K562 (cell line): ENCODE results near the gene RMI1. TPM values are rescaled to one million over a fixed set of nuclear protein-coding genes. Genes with fewer than 3 reads are reported as not detected.
A peak's percentile ranks its signal among the peaks of the same experiment; 100 is the strongest.

Source experiments
- ATAC-seq: fragments of 200-7000 bp; cut with Tn5 transposase; 3 replicates; pipeline ENCODE4 v1.9.1; 2020; ENCODE audit warnings: moderate library complexity
- Bru-seq: library from RNA; stranded (reverse); fragments of 400-500 nt; gene quantifications from one replicate; lab custom pipeline; 2021; lab: Mats Ljungman, UMichigan
- BruChase-seq, 2 experiments: library from RNA; stranded (reverse); fragments of 400-500 nt; gene quantifications; one replicate each; lab custom pipeline; 2021; lab: Mats Ljungman, UMichigan
- BruUV-seq: library from RNA; stranded (reverse); fragments of 400-500 nt; replicated peaks from 2 replicates; lab custom pipeline; 2021; lab: Mats Ljungman, UMichigan
- CTCF ChIA-PET: fragments of 300-600 bp; formaldehyde crosslinking; extraction: SDS; loops from one replicate; lab custom pipeline; 2021; ENCODE audit warnings: low intra/inter-chr PET ratio; lab: Yijun Ruan, JAX
- POLR2A ChIA-PET: fragments of 300-600, 350-650 bp; sonication (Branson Sonifier 250); formaldehyde crosslinking; extraction: SDS; loops from one replicate; lab custom pipeline; 2021; ENCODE audit warnings: antibody characterized with exemption, inconsistent platforms; lab: Yijun Ruan, JAX
- DNase-seq, 4 experiments: peaks; one replicate each; pipeline versions ENCODE4 v3.0.0 to v3.0.0-alpha.2; 2011 to 2018; ENCODE audit warnings: low spot score in 3 of 4, mixed read lengths in 3 of 4; ENCODE audit errors: extremely low read depth in 1 of 4
- FAIRE-seq: peaks from 2 replicates; lab custom pipeline; 2011; peaks lifted over from hg19 to GRCh38; lab: Jason Lieb, UNC
- H2AFZ ChIP-seq: 2 replicates; pipeline ENCODE4 v1.6.0; 2011; ENCODE audit warnings: low read depth, low read length, control low read depth, inconsistent platforms
- H3K27ac ChIP-seq: fragments of 200-600 bp; 3 replicates; pipeline ENCODE4 v1.8.0; 2011; ENCODE audit warnings: low read depth, mild to moderate bottlenecking, control low read depth, inconsistent platforms, low read length, moderate library complexity, mixed read lengths; ENCODE audit errors: extremely low read depth
- H3K27me3 ChIP-seq, 2 experiments: fragments of 300-600 bp in 1 of 2; 2 replicates in 1 of 2; 3 replicates in 1 of 2; pipeline versions ENCODE4 v1.6.0 to v1.8.0; 2011; ENCODE audit warnings: inconsistent platforms in 2 of 2, low read length in 2 of 2, mild to moderate bottlenecking in 1 of 2, mixed read lengths in 1 of 2, moderate library complexity in 1 of 2; ENCODE audit not compliant: control insufficient read depth in 2 of 2, insufficient read depth in 2 of 2
- H3K36me3 ChIP-seq: fragments of 300-600 bp; 3 replicates; pipeline ENCODE4 v1.8.0; 2011; ENCODE audit warnings: mild to moderate bottlenecking, low read length, inconsistent platforms; ENCODE audit not compliant: control insufficient read depth, insufficient read depth
- H3K4me1 ChIP-seq, 2 experiments: fragments of 200-600 bp in 1 of 2; replicated peaks in 1 of 2; 2 replicates in 1 of 2; 3 replicates in 1 of 2; pipeline versions ENCODE4 v1.5.1 to v1.8.0; 2011; ENCODE audit warnings: inconsistent platforms in 2 of 2, low read length in 2 of 2, mild to moderate bottlenecking in 1 of 2, mixed read lengths in 1 of 2, moderate library complexity in 1 of 2; ENCODE audit not compliant: control insufficient read depth in 2 of 2, insufficient read depth in 2 of 2
- H3K4me2 ChIP-seq: 2 replicates; pipeline ENCODE4 v1.6.1; 2011; ENCODE audit warnings: low read length, control low read depth, inconsistent platforms, mixed read lengths; ENCODE audit not compliant: insufficient read depth
- H3K4me3 ChIP-seq: fragments of 200-600 bp; sonication (generic), shearing (Covaris generic); 2 replicates; pipeline ENCODE4 v1.5.1; 2016; ENCODE audit warnings: control low read depth, inconsistent platforms
- H3K79me2 ChIP-seq: fragments of 200-600 bp; 3 replicates; pipeline ENCODE4 v1.8.0; 2011; ENCODE audit warnings: low read length, inconsistent platforms; ENCODE audit not compliant: control insufficient read depth, insufficient read depth
- H3K9ac ChIP-seq, 2 experiments: 2 replicates each; pipeline versions ENCODE4 v1.6.0 to v1.6.1; 2011; ENCODE audit warnings: low read depth in 2 of 2, low read length in 2 of 2, control low read depth in 1 of 2, inconsistent platforms in 1 of 2, mild to moderate bottlenecking in 1 of 2, mixed read lengths in 1 of 2; ENCODE audit not compliant: insufficient read depth in 1 of 2
- H3K9me1 ChIP-seq: one replicate; pipeline ENCODE4 v1.6.0; 2011; ENCODE audit warnings: inconsistent platforms, mild to moderate bottlenecking, low read length, moderate library complexity; ENCODE audit not compliant: control insufficient read depth, insufficient read depth
- H3K9me3 ChIP-seq: replicated peaks from 2 replicates; pipeline ENCODE4 v1.5.1; 2011; ENCODE audit warnings: low read depth, low read length, inconsistent platforms; ENCODE audit not compliant: control insufficient read depth, insufficient read depth
- H4K20me1 ChIP-seq: replicated peaks from 2 replicates; pipeline ENCODE4 v1.6.1; 2011; ENCODE audit warnings: low read length, inconsistent platforms, mixed read lengths; ENCODE audit not compliant: control insufficient read depth, insufficient read depth
- ARID1B ChIP-seq: fragments of 450-650 bp; IDR thresholded peaks from 2 replicates; pipeline ENCODE4 v1.6.1; 2016; ENCODE audit warnings: antibody characterized with exemption, mild to moderate bottlenecking, inconsistent platforms
- HDAC3 ChIP-seq: fragments of 450-650 bp; IDR thresholded peaks from 2 replicates; pipeline ENCODE4 v1.6.1; 2018; ENCODE audit warnings: borderline replicate concordance, mild to moderate bottlenecking, moderate library complexity; ENCODE audit not compliant: partially characterized antibody
- JUN ChIP-seq, 2 experiments: sonication (generic) in 1 of 2; formaldehyde crosslinking in 1 of 2; IDR thresholded peaks; 2 replicates each; pipeline versions ENCODE4 v1.6.1 to v1.8.0; 2012 to 2022; ENCODE audit warnings: borderline replicate concordance in 2 of 2, mild to moderate bottlenecking in 2 of 2, improper control_type of control experiment in 1 of 2, low read depth in 1 of 2, low read length in 1 of 2, missing genetic modification reagents in 1 of 2
- NONO ChIP-seq, 2 experiments: fragments of 200-400 bp in 1 of 2; fragments of 450-650 bp in 1 of 2; formaldehyde crosslinking in 1 of 2; IDR thresholded peaks; 2 replicates each; pipeline ENCODE4 v1.6.1; 2017; ENCODE audit warnings: low read depth in 2 of 2, mild to moderate bottlenecking in 2 of 2, moderate library complexity in 2 of 2, low read length in 1 of 2
- POLR2H ChIP-seq: IDR thresholded peaks from 2 replicates; pipeline ENCODE4 v1.6.1; 2016; ENCODE audit warnings: missing genetic modification characterization, low read depth, mild to moderate bottlenecking, control low read depth, missing compliant biosample characterization, moderate library complexity
- RB1 ChIP-seq: fragments of 450-650 bp; IDR thresholded peaks from 2 replicates; pipeline ENCODE4 v1.6.1; 2017; ENCODE audit warnings: low read depth, mild to moderate bottlenecking
- RFX1 ChIP-seq: fragments of 450-650 bp; IDR thresholded peaks from 2 replicates; pipeline ENCODE4 v1.6.1; 2016; ENCODE audit warnings: mild to moderate bottlenecking, moderate library complexity
- RNF2 ChIP-seq: sonication (generic); IDR thresholded peaks from 2 replicates; pipeline ENCODE4 v1.6.1; 2016
- SPI1 ChIP-seq: IDR thresholded peaks from 2 replicates; pipeline ENCODE4 v1.6.1; 2011; ENCODE audit warnings: low read depth, low read length, control low read depth, borderline replicate concordance
- TAF7 ChIP-seq: fragments of 450-650 bp; IDR thresholded peaks from 2 replicates; pipeline ENCODE4 v1.6.1; 2016; ENCODE audit warnings: missing genetic modification characterization, missing compliant biosample characterization
- YY1 ChIP-seq, 3 experiments: IDR thresholded peaks; 2 replicates each; pipeline ENCODE4 v1.6.1; 2011; ENCODE audit warnings: low read length in 2 of 3, mild to moderate bottlenecking in 2 of 3, moderate library complexity in 2 of 3, borderline replicate concordance in 1 of 3, control low read depth in 1 of 3, low read depth in 1 of 3; ENCODE audit not compliant: insufficient read depth in 3 of 3, insufficient replicate concordance in 2 of 3, control insufficient read depth in 1 of 3, insufficient read length in 1 of 3; ENCODE audit errors: extremely low read depth in 1 of 3
- WGBS: fragments of 100-300 bp; shearing (Covaris generic); methylation state at CpG from one replicate; pipeline ENCODE4 v1.1.6; 2016; ENCODE audit warnings: low coverage, mixed read lengths; ENCODE audit not compliant: insufficient coverage; ENCODE audit errors: missing lambda C conversion rate; 5-methylcytosine and 5-hydroxymethylcytosine counted together
- in situ Hi-C: fragments of 300-500 bp; cut with MboI; formaldehyde crosslinking; loops from 4 replicates; pipeline ENCODE4 v1.15.0; 2018; ENCODE audit warnings: inconsistent platforms, mixed read lengths
- intact Hi-C: fragments of 100-400 bp; cut with micrococcal nuclease; formaldehyde crosslinking; loops from 2 replicates; pipeline ENCODE4 v1.14.2; 2022
- long read RNA-seq, 3 experiments: library from polyadenylated mRNA in 2 of 3; library from RNA in 1 of 3; unstranded in 2 of 3; stranded (forward) in 1 of 3; transcript quantifications; one replicate each; pipeline ENCODE4 v2.0.0, GENCODE V29; 2019 to 2022
- polyA minus RNA-seq, 3 experiments: library from RNA; depleted of rRNA, polyadenylated mRNA; stranded (reverse); fragments of >200 nt; gene quantifications; 2 replicates each; pipeline ENCODE4 v1.2.3, GENCODE V29; 2011
- polyA plus RNA-seq, 8 experiments: library from polyadenylated mRNA; depleted of rRNA in 4 of 8; stranded (reverse) in 5 of 8; unstranded in 3 of 8; fragments of >200 nt; fragmentation: Nextera tagmentation in 2 of 8; fragmentation: Illumina TruSeq in 1 of 8; extraction: Ambion mirVana in 2 of 8; extraction: Trizol in 1 of 8; gene quantifications; 2 replicates each; pipeline versions ENCODE4 v1.2.1 to v1.2.3, GENCODE V29; 2011 to 2014; ENCODE audit warnings: inconsistent platforms in 1 of 8, missing spikeins in 1 of 8
- total RNA-seq, 7 experiments: library from RNA; depleted of rRNA in 6 of 7; stranded (reverse); fragments of >200 nt in 6 of 7; fragmentation: Illumina TruSeq in 2 of 7; extraction: Trizol in 2 of 7; gene quantifications; 2 replicates each; pipeline versions ENCODE4 v1.2.1 to v1.2.3, GENCODE V29; 2011 to 2021; ENCODE audit warnings: low replicate concordance in 1 of 7
- TF ChIP-seq, protein P1 (sequence below): sonication (generic); formaldehyde crosslinking; IDR thresholded peaks from 2 replicates; pipeline ENCODE4 v1.9.0; 2022; ENCODE audit warnings: mild to moderate bottlenecking, missing genetic modification reagents

The RMI1 gene
- 1.7 and 14.3 TPM in 2 replicates for total RNA-seq (2011; cell fraction: chromatin; rRNA removed; ENCODE audit: low replicate concordance)
- 1.2 and 2.0 TPM in 2 replicates for total RNA-seq (2011; cell fraction: nucleolus; rRNA removed)
- 3.2 and 4.4 TPM in 2 replicates for total RNA-seq (2011; cell fraction: nucleoplasm; rRNA removed)
- 3.0 and 3.2 TPM in 2 replicates for total RNA-seq (2014; rRNA removed)
- 16.7 and 19.3 TPM in 2 replicates for total RNA-seq (2014; rRNA removed; fragmentation: Illumina TruSeq; extraction: Trizol)
- 14.2 and 16.3 TPM in 2 replicates for total RNA-seq (2015; rRNA removed; fragmentation: Illumina TruSeq; extraction: Trizol)
- total RNA-seq (2021), result 14.6 and 15.7 TPM in 2 replicates
- polyA plus RNA-seq (2011; rRNA removed), result 3.0 and 4.7 TPM in 2 replicates
- 0.66 and 2.2 TPM in 2 replicates for polyA plus RNA-seq (2011; cell fraction: cytosol; rRNA removed)
- polyA plus RNA-seq (2011; cell fraction: nucleus; rRNA removed), result 1.6 and 2.4 TPM in 2 replicates
- polyA plus RNA-seq (2012), result 7.4 and 8.8 TPM in 2 replicates
- 17.4 and 17.5 TPM in 2 replicates for polyA plus RNA-seq (2014; fragmentation: Illumina TruSeq; extraction: Trizol)
- polyA plus RNA-seq (2014; fragmentation: Nextera tagmentation; extraction: Ambion mirVana), result 10 to 100 TPM in 1 of 2 experiments, 1 to 10 TPM in 1; 7.7 to 10.6 TPM
- 6.0 and 6.9 TPM in 2 replicates for polyA plus RNA-seq (2014; rRNA removed)
- polyA minus RNA-seq (2011; rRNA and poly(A)+ RNA removed), result 12.6 and 15.3 TPM in 2 replicates
- polyA minus RNA-seq (2011; cell fraction: cytosol; rRNA and poly(A)+ RNA removed), result 6.6 and 9.7 TPM in 2 replicates
- polyA minus RNA-seq (2011; cell fraction: nucleus; rRNA and poly(A)+ RNA removed), result 1.5 and 2.4 TPM in 2 replicates
- Bru-seq, nascent RNA, result percentile 86 among the genes with signal in this experiment
- BruChase-seq, experiment 1, labeled RNA remaining after a 2-hour chase, result percentile 80 among the genes with signal in this experiment
- BruChase-seq, experiment 2, labeled RNA remaining after a 6-hour chase, result percentile 79 among the genes with signal in this experiment
- long read RNA-seq, experiment 1, transcript RMI1-201 (3 exons, 3,420 nt), result minor isoform, 5 of 54 reads
- long read RNA-seq, experiment 1, transcript RMI1-202 (3 exons, 1,553 nt), result major isoform, 35 of 54 reads
- long read RNA-seq, experiment 1, partial matches to known transcripts, result 0 of 54 reads
- long read RNA-seq, experiment 1, other reads (novel, unspliced or antisense), result 14 of 54 reads
- long read RNA-seq, experiment 2, partial matches to known transcripts, result 0 of 5 reads
- long read RNA-seq, experiment 2, other reads (novel, unspliced or antisense), result 5 of 5 reads
- long read RNA-seq, experiment 3, partial matches to known transcripts, result 1 of 6 reads
- long read RNA-seq, experiment 3, other reads (novel, unspliced or antisense), result 1 of 6 reads

DNA sequence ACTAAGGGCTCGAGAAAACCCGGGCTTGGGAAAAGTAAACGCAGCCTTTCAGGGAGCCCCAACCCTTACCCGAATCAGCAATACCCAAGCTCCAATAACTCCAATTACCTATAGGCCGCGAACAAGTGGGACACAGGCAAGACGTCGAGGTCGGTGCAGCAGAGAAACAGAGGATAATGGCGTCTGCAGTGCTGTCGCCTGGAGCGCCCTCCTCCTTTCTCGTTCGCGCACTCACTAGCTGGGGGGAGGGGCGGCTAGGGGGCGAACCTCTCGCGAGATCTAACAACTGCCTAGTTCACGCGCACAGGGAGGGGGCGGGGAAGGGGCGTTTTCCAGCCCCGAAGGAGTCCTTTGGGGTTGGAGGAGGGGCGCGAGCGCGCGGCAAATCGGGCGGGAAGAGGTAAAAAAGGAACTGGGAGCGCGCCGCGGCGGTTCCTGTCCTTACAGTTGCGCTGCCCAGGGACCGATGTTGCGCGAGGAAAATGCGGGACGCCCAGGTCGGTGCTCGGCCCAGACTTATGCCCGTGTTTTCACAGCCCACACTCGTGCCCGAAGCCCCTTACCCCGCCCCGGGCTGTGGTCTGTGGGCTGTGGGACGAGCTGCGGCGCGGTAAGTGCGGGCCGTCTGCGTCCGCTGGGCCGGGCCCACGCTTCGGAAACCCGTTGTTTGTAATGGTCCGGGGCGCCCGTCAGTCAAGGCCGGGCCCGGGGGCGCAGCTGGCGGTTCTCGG is at the start of gene RMI1:
Gene RMI1, plus strand, starts transcription at position 411 of the 731 bp plus-strand sequence. CDS start 20,182 bp downstream, outside the sequence.
- intact Hi-C loops, result loop anchor here (10.0 kb wide), 1 partner anchor 276 kb away; the partner anchor contains the start of gene UBQLN1
- DNase-seq (peak; percentile 76 to 98 (median 84)), ATAC-seq (peak; percentile 72), FAIRE-seq (peak; percentile 80)
- CTCF ChIA-PET, result no interaction called here
- 0% methylated on average over 24 of the region's 69 CpGs for WGBS
- peaks cover 20% of the 10 kb centered on the region for H4K20me1 ChIP-seq
- H3K9me3 ChIP-seq, result no peaks in the 10 kb centered on the region
- peak within 1 kb of the TSS; percentile 100 for H3K27ac ChIP-seq
- H3K79me2 ChIP-seq, result peaks cover 97% of the 10 kb centered on the region
- H3K27me3 ChIP-seq, result no peaks in the 10 kb centered on the region
- peak within 1 kb of the TSS; percentile 74 for H3K4me3 ChIP-seq
- BruUV-seq, result no TSS peak
- POLR2A ChIA-PET, result interaction anchor here (0.6 to 1.8 kb wide), 14 partner anchors 9 to 271 kb away, joined by 3 to 16 read pairs (median 4); a partner anchor contains a TSS
- H3K9ac ChIP-seq, result peak within 1 kb of the TSS; percentile 100
- H3K4me2 ChIP-seq, result peak within 1 kb of the TSS; percentile 94
- H3K9me1 ChIP-seq, result no peaks in the 10 kb centered on the region
- peaks cover 4 to 7% of the 10 kb centered on the region in 2 experiments; a peak in 1 of 5 replicates for H3K4me1 ChIP-seq
- in situ Hi-C loops, result no loop called here
- H3K36me3 ChIP-seq, result peaks cover 37% of the 10 kb centered on the region
- peak within 1 kb of the TSS; percentile 92 for H2AFZ ChIP-seq
- no peak; the same call in 1 of the 2 replicates for TF ChIP-seq RFX1
- TF ChIP-seq, protein P1, sequence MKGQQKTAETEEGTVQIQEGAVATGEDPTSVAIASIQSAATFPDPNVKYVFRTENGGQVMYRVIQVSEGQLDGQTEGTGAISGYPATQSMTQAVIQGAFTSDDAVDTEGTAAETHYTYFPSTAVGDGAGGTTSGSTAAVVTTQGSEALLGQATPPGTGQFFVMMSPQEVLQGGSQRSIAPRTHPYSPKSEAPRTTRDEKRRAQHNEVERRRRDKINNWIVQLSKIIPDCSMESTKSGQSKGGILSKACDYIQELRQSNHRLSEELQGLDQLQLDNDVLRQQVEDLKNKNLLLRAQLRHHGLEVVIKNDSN (CRISPR knock-in tag), result no peak
- peak; percentile 37; the same call in 1 of the 2 replicates for TF ChIP-seq ARID1B
- peak; percentile 79 for TF ChIP-seq POLR2H (tag)
- no peak for TF ChIP-seq JUN (IDR thresholded peaks at IDR 0.05; ENCODE audit: borderline replicate concordance, low read depth, low read length)
- TF ChIP-seq JUN (CRISPR knock-in tag; IDR thresholded peaks at IDR 0.05; ENCODE audit: borderline replicate concordance), result 0 out of 2 replicates have a peak, but pooled peaks have one; percentile 35
- peak; percentile 90 for TF ChIP-seq TAF7
- peak; percentile 81; the same call in 1 of the 2 replicates for TF ChIP-seq RB1
- TF ChIP-seq SPI1, result peak; percentile 90
- peak; percentile 55 to 91 (median 87) for TF ChIP-seq YY1 (IDR thresholded peaks at IDR 0.05; ENCODE audit: borderline replicate concordance in 1 of 3, control insufficient read depth in 1 of 3, extremely low read depth in 1 of 3, insufficient read depth in 3 of 3, insufficient read length in 1 of 3, insufficient replicate concordance in 2 of 3, low read depth in 1 of 3, low read length in 2 of 3)
- peak; percentile 65 for TF ChIP-seq HDAC3
- 0 out of 4 replicates have a peak, but pooled peaks of 1 of the 2 experiments have one; percentile 50 for TF ChIP-seq NONO (IDR thresholded peaks at IDR 0.05; ENCODE audit: low read depth in 2 of 2, low read length in 1 of 2)
- peak; percentile 69; the same call in 1 of the 2 replicates for TF ChIP-seq RNF2
